Neural cell (in vitro differentiated cells): ENCODE measurements around the gene MAGI2. TPM values are rescaled to one million over a fixed set of nuclear protein-coding genes. Genes with fewer than 3 reads are reported as not detected.

Source experiments
- H2AFZ ChIP-seq: fragments of 200-600, 300-800 bp; sonication (generic), shearing (Covaris generic); 2 replicates; pipeline ENCODE4 v1.6.0; 2014; ENCODE audit warnings: low read depth, mild to moderate bottlenecking, antibody characterized with exemption, low read length, moderate library complexity
- H3F3A ChIP-seq: fragments of 200-600 bp; shearing (Covaris generic); 2 replicates; pipeline ENCODE4 v1.6.1; 2016; ENCODE audit warnings: mild to moderate bottlenecking, moderate library complexity, mixed read lengths, antibody characterized with exemption, low read length; ENCODE audit not compliant: insufficient read depth, poor library complexity, severe bottlenecking
- H3K27ac ChIP-seq: fragments of 200-600, 300-800 bp; sonication (generic), shearing (Covaris generic); 2 replicates; pipeline ENCODE4 v1.5.1; 2014; ENCODE audit warnings: mild to moderate bottlenecking, low read length, moderate library complexity
- H3K27me3 ChIP-seq: fragments of 300-800, 200-600 bp; sonication (generic), shearing (Covaris generic); 2 replicates; pipeline ENCODE4 v1.6.0; 2014; ENCODE audit warnings: mild to moderate bottlenecking, low read depth, low read length, moderate library complexity; ENCODE audit not compliant: insufficient read depth
- H3K36me3 ChIP-seq: fragments of 300-800, 200-600 bp; sonication (generic), shearing (Covaris generic); 2 replicates; pipeline ENCODE4 v1.5.1; 2014; ENCODE audit warnings: mild to moderate bottlenecking, antibody characterized with exemption, low read length, moderate library complexity; ENCODE audit not compliant: insufficient read depth
- H3K4me2 ChIP-seq: fragments of 300-800, 200-600 bp; sonication (generic), shearing (Covaris generic); 2 replicates; pipeline ENCODE4 v1.6.0; 2014; ENCODE audit warnings: mild to moderate bottlenecking, low read length
- H3K4me3 ChIP-seq: fragments of 300-800, 200-600 bp; sonication (generic), shearing (Covaris generic); 2 replicates; pipeline ENCODE4 v1.5.1; 2014; ENCODE audit warnings: mild to moderate bottlenecking, low read length, moderate library complexity
- H3K79me2 ChIP-seq: fragments of 200-600 bp; shearing (Covaris generic); replicated peaks from 2 replicates; pipeline ENCODE4 v1.6.0; 2014; ENCODE audit warnings: mild to moderate bottlenecking, low read length, moderate library complexity; ENCODE audit not compliant: insufficient read depth
- H3K9ac ChIP-seq: fragments of 300-800, 200-600 bp; sonication (generic), shearing (Covaris generic); 2 replicates; pipeline ENCODE4 v1.6.1; 2016; ENCODE audit warnings: mild to moderate bottlenecking, low read length, mixed read lengths
- H3K9me2 ChIP-seq: fragments of 200-600 bp; shearing (Covaris generic); 2 replicates; pipeline ENCODE4 v1.6.1; 2016; ENCODE audit warnings: mild to moderate bottlenecking, low read length, mixed read lengths; ENCODE audit not compliant: insufficient read depth
- H3K9me3 ChIP-seq: fragments of 200-600, 300-800 bp; sonication (generic), shearing (Covaris generic); 2 replicates; pipeline ENCODE4 v1.6.1; 2016; ENCODE audit warnings: mild to moderate bottlenecking, mixed run types, low read length, moderate library complexity, mixed read lengths
- H4K20me1 ChIP-seq: fragments of 200-600 bp; shearing (Covaris generic); 2 replicates; pipeline ENCODE4 v1.6.1; 2016; ENCODE audit warnings: mild to moderate bottlenecking, mixed run types; ENCODE audit not compliant: insufficient read depth
- CTCF ChIP-seq: fragments of 450-650 bp; IDR thresholded peaks from 2 replicates; pipeline ENCODE4 v1.5.1; 2014; ENCODE audit warnings: antibody characterized with exemption, mild to moderate bottlenecking, moderate library complexity; ENCODE audit not compliant: poor library complexity, severe bottlenecking
- EP300 ChIP-seq: fragments of 450-650 bp; conservative IDR thresholded peaks from 2 replicates; pipeline ENCODE4 v1.6.1; 2014; ENCODE audit warnings: antibody characterized with exemption, mild to moderate bottlenecking, moderate library complexity; ENCODE audit not compliant: poor library complexity, severe bottlenecking
- EZH2 ChIP-seq: fragments of 200-600, 300-800 bp; shearing (Covaris generic), sonication (generic); IDR thresholded peaks from 2 replicates; pipeline ENCODE4 v1.6.1; 2014; ENCODE audit warnings: antibody characterized with exemption, low read length, borderline replicate concordance, mild to moderate bottlenecking; ENCODE audit not compliant: insufficient read depth, poor library complexity, severe bottlenecking
- MXI1 ChIP-seq: fragments of 450-650 bp; conservative IDR thresholded peaks from 2 replicates; pipeline ENCODE4 v1.6.1; 2014; ENCODE audit warnings: antibody characterized with exemption, mild to moderate bottlenecking; ENCODE audit not compliant: poor library complexity, severe bottlenecking
- POLR2AphosphoS5 ChIP-seq: IDR thresholded peaks from 2 replicates; pipeline ENCODE4 v1.6.1; 2012
- RAD21 ChIP-seq: fragments of 450-650 bp; conservative IDR thresholded peaks from 2 replicates; pipeline ENCODE4 v1.6.1; 2014; ENCODE audit warnings: antibody characterized with exemption, mild to moderate bottlenecking, moderate library complexity
- REST ChIP-seq: IDR thresholded peaks from 2 replicates; pipeline ENCODE4 v1.6.1; 2012; ENCODE audit warnings: borderline replicate concordance
- SMC3 ChIP-seq: fragments of 450-650 bp; conservative IDR thresholded peaks from 2 replicates; pipeline ENCODE4 v1.6.1; 2014; ENCODE audit warnings: antibody characterized with exemption, mild to moderate bottlenecking, moderate library complexity; ENCODE audit not compliant: poor library complexity
- TAF1 ChIP-seq: IDR thresholded peaks from 2 replicates; pipeline ENCODE4 v1.6.1; 2012; ENCODE audit warnings: low read depth
- polyA plus RNA-seq: library from polyadenylated mRNA; depleted of rRNA; stranded (reverse); fragments of >200 nt; gene quantifications from 2 replicates; pipeline ENCODE4 v1.2.3, GENCODE V29; 2014

The MAGI2 gene
- polyA plus RNA-seq, 1 donor from 2014 or later = 19.3 TPM

DNA sequence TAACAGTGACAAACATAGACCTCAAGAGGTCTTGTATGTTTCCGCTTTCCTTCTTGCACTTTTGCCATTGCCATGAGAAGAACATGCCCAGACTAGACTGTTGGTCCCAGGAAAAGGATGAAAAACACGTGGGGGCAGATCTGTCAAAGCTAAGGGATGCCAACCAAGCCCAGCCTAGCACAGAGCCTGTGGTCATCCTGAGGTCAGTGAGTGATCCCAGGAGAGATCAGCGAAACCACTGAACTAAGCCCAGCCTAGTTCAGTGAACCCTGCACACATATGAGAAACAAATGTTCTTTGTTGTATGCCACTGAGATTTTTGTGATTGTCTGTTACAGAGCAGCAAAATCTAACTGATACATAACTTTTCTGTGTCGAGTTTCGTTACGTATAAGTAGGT is 718.8 kb downstream of the MAGI2 start:
- no peak overlapping the region for H3K27ac ChIP-seq
- no peaks in the 10 kb centered on the region for H3K9me3 ChIP-seq
- H3K79me2 ChIP-seq = peaks cover 28% of the 10 kb centered on the region
- TF ChIP-seq TAF1 (no peak), EZH2 (no peak), REST (no peak), SMC3 (no peak), MXI1 (no peak), POLR2AphosphoS5 (no peak), CTCF (no peak), RAD21 (no peak), EP300 (no peak)
- no peak overlapping the region for H3K4me2 ChIP-seq
- H3K36me3 ChIP-seq = no peaks in the 10 kb centered on the region
- H3K27me3 ChIP-seq = no peaks in the 10 kb centered on the region
- H4K20me1 ChIP-seq = no peaks in the 10 kb centered on the region
- H3K4me3 ChIP-seq = no peak overlapping the region
- no peaks in the 10 kb centered on the region for H3F3A ChIP-seq
- H3K9ac ChIP-seq = no peak overlapping the region
- H3K9me2 ChIP-seq = no peaks in the 10 kb centered on the region
- H2AFZ ChIP-seq = no peak overlapping the region

DNA sequence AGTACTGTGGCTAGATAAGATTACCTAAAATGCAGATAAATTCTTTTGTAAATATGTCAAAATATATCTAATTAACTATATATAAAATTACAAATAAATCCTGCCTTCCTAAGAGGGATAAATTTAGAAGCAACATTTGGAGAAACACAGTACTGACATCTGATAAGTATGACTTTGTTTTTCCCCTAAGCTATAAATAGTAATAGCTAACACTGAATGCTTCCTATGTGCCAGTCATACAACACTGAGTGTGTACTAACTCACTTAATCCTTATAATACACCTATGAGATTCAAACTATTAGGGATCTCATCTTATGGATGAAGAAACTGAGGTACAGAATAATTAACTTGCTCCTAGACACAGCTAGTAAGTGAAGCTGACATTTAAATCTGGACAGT is 733.4 kb downstream of the MAGI2 start:
- H3K4me3 ChIP-seq = no peak overlapping the region

More for the DNA sequence above, 733.4 kb downstream of the MAGI2 start:
- no peak overlapping the region for H2AFZ ChIP-seq
- peaks cover 6% of the 10 kb centered on the region for H3K79me2 ChIP-seq
- H4K20me1 ChIP-seq = no peaks in the 10 kb centered on the region
- no peak overlapping the region for H3K9ac ChIP-seq
- H3K36me3 ChIP-seq = no peaks in the 10 kb centered on the region
- H3K9me3 ChIP-seq = no peaks in the 10 kb centered on the region
- TF ChIP-seq RAD21 (no peak), EZH2 (no peak), MXI1 (no peak), SMC3 (no peak), TAF1 (no peak), CTCF (no peak), REST (no peak), EP300 (no peak), POLR2AphosphoS5 (no peak)
- no peaks in the 10 kb centered on the region for H3K27me3 ChIP-seq
- no peak overlapping the region for H3K4me2 ChIP-seq
- H3K9me2 ChIP-seq = no peaks in the 10 kb centered on the region
- no peak overlapping the region for H3K27ac ChIP-seq
- H3F3A ChIP-seq = peaks cover 4% of the 10 kb centered on the region
